SJSA1 (cell line): ENCODE data around the gene ACTN3. TPM values are rescaled to one million over a fixed set of nuclear protein-coding genes. Genes with fewer than 3 reads are reported as not detected.

Experiments
- DNase-seq, 2 experiments: peaks; one replicate each; pipeline ENCODE4 v3.0.0-alpha.2; 2015 to 2020; ENCODE audit warnings: low spot score in 2 of 2, low read depth in 1 of 2
- H3K27ac ChIP-seq: fragments of 250-450 bp; sonication (Bioruptor Pico); 2 replicates; pipeline ENCODE4 v1.5.1; 2020; ENCODE audit warnings: mild to moderate bottlenecking, moderate library complexity
- H3K27me3 ChIP-seq: fragments of 250-450 bp; sonication (Bioruptor Pico); replicated peaks from 2 replicates; pipeline ENCODE4 v1.5.1; 2020; ENCODE audit warnings: mild to moderate bottlenecking, moderate library complexity
- H3K36me3 ChIP-seq: fragments of 250-450 bp; sonication (Bioruptor Pico); 2 replicates; pipeline ENCODE4 v1.5.1; 2020; ENCODE audit warnings: mild to moderate bottlenecking
- H3K4me1 ChIP-seq: fragments of 250-450 bp; sonication (Bioruptor Pico); replicated peaks from 2 replicates; pipeline ENCODE4 v1.6.1; 2021; ENCODE audit warnings: mild to moderate bottlenecking
- H3K4me3 ChIP-seq: fragments of 250-450 bp; sonication (Bioruptor Pico); 2 replicates; pipeline ENCODE4 v1.5.1; 2020; ENCODE audit warnings: mild to moderate bottlenecking
- H3K9me3 ChIP-seq: fragments of 250-450 bp; sonication (Bioruptor Pico); replicated peaks from 2 replicates; pipeline ENCODE4 v1.5.1; 2020; ENCODE audit warnings: mild to moderate bottlenecking
- total RNA-seq: library from RNA; depleted of rRNA; stranded (reverse); fragments of >200 nt; shearing (Covaris generic); gene quantifications from 2 replicates; pipeline ENCODE4 v1.2.3, GENCODE V29; 2014

ACTN3 gene
- total RNA-seq, 1 experiment from 2014 or later: not detected

DNA sequence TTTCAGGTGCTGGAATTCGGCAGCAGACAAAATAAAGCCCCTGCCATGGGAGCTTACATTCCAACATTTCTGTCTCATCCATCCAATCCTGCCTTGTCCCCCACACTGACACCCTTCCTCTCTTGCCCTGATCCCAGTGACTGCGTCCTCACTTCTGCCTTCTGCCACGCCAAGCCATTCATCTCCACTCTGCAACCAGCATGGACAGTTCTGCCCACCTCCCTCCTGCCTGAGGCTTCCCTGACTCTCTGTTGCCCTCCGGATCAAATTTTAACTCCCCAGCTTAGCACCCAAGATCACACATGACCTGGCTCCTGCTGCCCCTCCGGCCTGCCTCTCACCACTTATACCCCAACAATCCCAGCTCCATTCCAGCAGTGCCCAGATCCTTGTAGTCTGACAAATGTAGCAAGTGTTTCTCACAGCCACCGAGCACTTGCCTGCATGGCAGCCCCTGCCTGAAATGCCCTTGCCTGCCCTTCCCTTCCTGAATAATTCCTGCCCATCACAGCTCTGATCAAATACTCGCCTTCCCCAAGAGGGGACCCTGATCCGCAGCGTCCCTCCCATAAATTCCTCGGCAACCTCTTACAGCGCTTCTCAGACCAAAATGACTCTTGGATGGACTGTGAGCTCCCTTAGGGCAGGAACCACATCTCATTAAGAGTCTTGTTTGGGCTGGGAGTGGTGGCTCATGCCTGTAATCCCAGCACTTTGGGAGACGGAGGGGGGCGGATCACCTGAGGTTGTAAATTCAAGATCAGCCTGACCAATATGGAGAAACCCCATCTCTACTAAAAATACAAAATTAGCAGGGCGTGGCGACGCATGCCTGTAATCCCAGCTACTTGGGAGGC lies 2.3 kb downstream of the ACTN3 start:
- Histone ChIP-seq H3K9me3 (no peaks in the 10 kb centered on the region), H3K27me3 (no peaks in the 10 kb centered on the region; the same call in 1 of the 2 replicates), H3K27ac (no peak overlapping the region), H3K36me3 (no peaks in the 10 kb centered on the region), H3K4me3 (no peak overlapping the region), H3K4me1 (peaks cover 9% of the 10 kb centered on the region)
- DNase-seq: no peak

DNA sequence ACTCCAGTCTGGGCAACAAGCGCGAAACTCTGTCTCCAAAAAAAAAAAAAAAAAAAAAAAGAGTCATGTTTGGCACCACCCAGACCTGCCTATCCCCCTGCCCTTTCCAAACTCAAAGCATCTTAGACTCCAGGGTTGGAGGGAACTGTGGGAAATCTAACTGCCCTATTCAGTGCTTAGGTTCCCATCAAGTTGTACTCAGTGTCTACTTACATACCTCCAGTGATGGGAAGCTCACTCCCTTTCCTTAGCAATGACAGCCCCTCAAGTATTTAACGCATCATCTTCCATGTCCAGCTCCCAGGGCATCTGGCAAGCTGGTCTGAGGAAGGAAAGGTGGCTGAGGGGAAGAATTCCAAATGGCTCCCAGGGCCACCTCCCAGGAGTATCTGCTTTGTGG lies 3.0 kb downstream of the ACTN3 start:
- Histone ChIP-seq H3K27ac (no peak overlapping the region), H3K4me3 (no peak overlapping the region), H3K4me1 (peaks cover 9% of the 10 kb centered on the region), H3K36me3 (no peaks in the 10 kb centered on the region), H3K9me3 (no peaks in the 10 kb centered on the region; the same call in 1 of the 2 replicates), H3K27me3 (no peaks in the 10 kb centered on the region; the same call in 1 of the 2 replicates)
- no peak for DNase-seq

DNA sequence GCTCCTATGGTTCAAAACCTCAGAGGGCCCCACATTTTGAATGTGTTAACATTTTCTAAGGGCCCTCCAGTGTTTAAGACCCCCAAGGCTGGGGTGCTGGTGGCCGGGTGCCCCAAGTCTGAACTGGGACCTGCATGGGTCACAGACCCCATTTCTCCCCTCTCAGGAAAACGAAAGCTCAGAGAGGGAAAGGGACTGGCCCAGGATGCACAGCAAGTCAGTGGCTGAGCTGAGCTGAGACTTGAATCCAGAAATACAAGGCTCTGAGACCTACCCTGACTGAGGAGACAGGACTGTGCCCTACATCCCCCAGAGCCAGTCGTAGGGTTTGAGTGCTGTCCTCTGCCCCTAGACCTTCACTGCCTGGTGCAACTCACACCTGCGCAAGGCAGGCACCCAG lies 4.2 kb downstream of the ACTN3 start:
- DNase-seq: no peak
- H3K36me3 ChIP-seq: no peaks in the 10 kb centered on the region
- peaks cover 4% of the 10 kb centered on the region; the same call in 1 of the 2 replicates for H3K4me1 ChIP-seq
- no peaks in the 10 kb centered on the region; the same call in 1 of the 2 replicates for H3K27me3 ChIP-seq
- no peak overlapping the region for H3K27ac ChIP-seq
- no peak overlapping the region for H3K4me3 ChIP-seq
- no peaks in the 10 kb centered on the region; the same call in 1 of the 2 replicates for H3K9me3 ChIP-seq

GRCh38 chr11:66554602-66555001 lies 7.9 kb downstream of the ACTN3 start:
- Histone ChIP-seq H3K9me3 (no peaks in the 10 kb centered on the region; the same call in 1 of the 2 replicates), H3K4me3 (no peak overlapping the region), H3K27ac (no peak overlapping the region), H3K36me3 (no peaks in the 10 kb centered on the region), H3K4me1 (no peaks in the 10 kb centered on the region), H3K27me3 (peaks cover 27% of the 10 kb centered on the region)
- DNase-seq: no peak

DNA sequence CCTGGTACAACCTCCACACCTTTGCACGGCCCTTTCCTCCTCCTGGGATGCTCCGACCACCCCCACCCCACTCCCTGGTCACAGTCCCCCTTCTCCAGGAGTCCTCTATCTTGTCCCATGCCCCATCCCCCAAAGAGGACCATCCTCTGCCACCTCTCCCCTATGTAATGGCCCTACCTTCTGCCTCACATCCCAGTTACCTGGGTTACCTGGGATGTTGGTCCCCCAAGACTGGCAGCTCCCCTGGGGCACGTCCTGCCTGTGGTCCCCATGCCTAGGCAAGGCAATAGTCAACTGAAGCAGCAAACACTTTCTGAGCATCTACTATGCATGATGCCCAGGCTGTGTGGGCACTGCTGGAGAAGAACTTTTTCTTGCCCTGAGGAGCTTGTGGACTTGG lies 8.7 kb downstream of the ACTN3 start:
- no peak for DNase-seq
- Histone ChIP-seq H3K9me3 (no peaks in the 10 kb centered on the region; the same call in none of the 2 replicates), H3K27ac (no peak overlapping the region), H3K4me3 (no peak overlapping the region), H3K36me3 (no peaks in the 10 kb centered on the region), H3K4me1 (no peaks in the 10 kb centered on the region), H3K27me3 (peaks cover 31% of the 10 kb centered on the region)

GRCh38 chr11:66556086-66556485 lies 9.4 kb downstream of the ACTN3 start:
- H3K4me1 ChIP-seq: no peaks in the 10 kb centered on the region
- DNase-seq: no peak
- H3K4me3 ChIP-seq: no peak overlapping the region
- no peaks in the 10 kb centered on the region for H3K36me3 ChIP-seq
- H3K27me3 ChIP-seq: peaks cover 38% of the 10 kb centered on the region
- no peaks in the 10 kb centered on the region; the same call in none of the 2 replicates for H3K9me3 ChIP-seq
- no peak overlapping the region for H3K27ac ChIP-seq

- DNase-seq: no peak
- H3K27ac ChIP-seq: no peak overlapping the region
- H3K4me3 ChIP-seq: no peak overlapping the region
- H3K9me3 ChIP-seq: no peaks in the 10 kb centered on the region; the same call in none of the 2 replicates
- no peaks in the 10 kb centered on the region for H3K4me1 ChIP-seq
- peaks cover 48% of the 10 kb centered on the region for H3K27me3 ChIP-seq
- no peaks in the 10 kb centered on the region for H3K36me3 ChIP-seq
Observed at GRCh38 chr11:66557733-66558326, 11.1 kb downstream of the ACTN3 start.

DNA sequence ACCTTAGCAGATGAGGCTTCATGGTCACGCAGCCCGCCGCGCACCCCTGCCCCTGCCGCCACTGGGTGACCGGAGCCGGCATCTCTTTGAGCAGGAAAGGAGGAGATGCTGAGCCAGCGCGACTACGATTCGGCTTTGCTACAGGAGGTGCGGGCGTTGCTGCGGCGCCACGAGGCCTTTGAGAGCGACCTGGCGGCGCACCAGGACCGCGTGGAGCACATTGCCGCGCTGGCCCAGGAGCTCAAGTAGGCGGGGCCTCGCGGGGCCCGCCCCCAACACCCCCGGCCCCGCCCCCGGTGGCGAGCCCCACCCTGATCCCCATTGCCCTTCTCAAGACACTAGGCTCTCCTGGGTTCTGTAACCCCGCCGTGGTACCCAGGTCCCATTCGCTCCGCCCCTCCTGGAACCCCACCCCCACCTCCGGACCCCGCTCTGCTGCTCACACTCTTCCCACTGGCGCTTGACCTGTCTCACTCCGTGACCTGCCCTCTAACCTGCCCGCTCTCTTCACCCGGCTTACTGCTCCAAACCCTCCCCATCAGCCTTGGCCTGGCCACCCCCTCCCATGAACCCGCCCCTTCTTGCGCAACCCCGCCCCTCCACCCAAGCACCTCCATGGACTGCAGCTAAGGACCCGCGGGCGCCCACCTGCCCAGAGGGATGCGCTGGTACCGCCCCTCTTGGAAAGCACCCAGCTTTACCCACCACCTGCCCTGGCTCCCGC lies 12.6 kb downstream of the ACTN3 start:
- Histone ChIP-seq H3K27me3 (peaks cover 56% of the 10 kb centered on the region), H3K9me3 (no peaks in the 10 kb centered on the region; the same call in none of the 2 replicates), H3K36me3 (no peaks in the 10 kb centered on the region), H3K27ac (no peak overlapping the region), H3K4me1 (no peaks in the 10 kb centered on the region), H3K4me3 (no peak overlapping the region)
- DNase-seq: no peak

DNA sequence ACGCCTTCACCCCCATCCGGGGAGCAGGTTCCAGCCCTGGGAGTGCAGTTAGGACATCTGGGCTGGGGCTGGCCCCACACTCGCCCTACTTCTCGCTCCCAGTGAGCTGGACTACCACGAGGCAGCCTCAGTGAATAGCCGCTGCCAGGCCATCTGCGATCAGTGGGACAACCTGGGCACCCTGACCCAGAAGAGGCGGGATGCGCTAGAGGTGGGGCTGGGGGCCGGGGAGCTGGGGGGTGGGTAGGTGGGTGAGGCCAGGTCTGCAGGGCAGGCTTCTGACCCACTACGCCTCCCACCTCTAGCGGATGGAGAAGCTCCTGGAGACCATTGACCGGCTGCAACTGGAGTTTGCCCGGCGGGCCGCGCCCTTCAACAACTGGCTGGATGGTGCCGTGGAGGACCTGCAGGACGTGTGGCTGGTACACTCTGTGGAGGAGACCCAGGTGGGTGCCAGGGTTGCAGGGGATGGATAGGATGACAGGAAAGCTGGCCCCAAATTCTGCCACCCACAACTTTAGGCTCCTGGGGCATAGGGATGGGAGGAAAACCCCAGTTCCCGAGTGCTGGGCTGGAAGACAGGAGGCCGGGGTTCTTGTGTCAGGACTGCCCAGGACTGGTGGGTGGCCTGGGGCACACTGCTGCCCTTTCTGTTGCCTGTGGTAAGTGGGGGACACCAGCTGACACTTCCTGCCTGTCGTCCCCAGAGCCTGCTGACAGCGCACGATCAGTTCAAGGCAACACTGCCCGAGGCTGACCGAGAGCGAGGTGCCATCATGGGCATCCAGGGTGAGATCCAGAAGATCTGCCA lies 13.4 kb downstream of the ACTN3 start:
- H3K4me1 ChIP-seq: no peaks in the 10 kb centered on the region
- DNase-seq: no peak
- H3K36me3 ChIP-seq: no peaks in the 10 kb centered on the region
- peaks cover 56% of the 10 kb centered on the region for H3K27me3 ChIP-seq
- no peak overlapping the region for H3K4me3 ChIP-seq
- no peaks in the 10 kb centered on the region; the same call in 1 of the 2 replicates for H3K9me3 ChIP-seq
- H3K27ac ChIP-seq: no peak overlapping the region

DNA sequence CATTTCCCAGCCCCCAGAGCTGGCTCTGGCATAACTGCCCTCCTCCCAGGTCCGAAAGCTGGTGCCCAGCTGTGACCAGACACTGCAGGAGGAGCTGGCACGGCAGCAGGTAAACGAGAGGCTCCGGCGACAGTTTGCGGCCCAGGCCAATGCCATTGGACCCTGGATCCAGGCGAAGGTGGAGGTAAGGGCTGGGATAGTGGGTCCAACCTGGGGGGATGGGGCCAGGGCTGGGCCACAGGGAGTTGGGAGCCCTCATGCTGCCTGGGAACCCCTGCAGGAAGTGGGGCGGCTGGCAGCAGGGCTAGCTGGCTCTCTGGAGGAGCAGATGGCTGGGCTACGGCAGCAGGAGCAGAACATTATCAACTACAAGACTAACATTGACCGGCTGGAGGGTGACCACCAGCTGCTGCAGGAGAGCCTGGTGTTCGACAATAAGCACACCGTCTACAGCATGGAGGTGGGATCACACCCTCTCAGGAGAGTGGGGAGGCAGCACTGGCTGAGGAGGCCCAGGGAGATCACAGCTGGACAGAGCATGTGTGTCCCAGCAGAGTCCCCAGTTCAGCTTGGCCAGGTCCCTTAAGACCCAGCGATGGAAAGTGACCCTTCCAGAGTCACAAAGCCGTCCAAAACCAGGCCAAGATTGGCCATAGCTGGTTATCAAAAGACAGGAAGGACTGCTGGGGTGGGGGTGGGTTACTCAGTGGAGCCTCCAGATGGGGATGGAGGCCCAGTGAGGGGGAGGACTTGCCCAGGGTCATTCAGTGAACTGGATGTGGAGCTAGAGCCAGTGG lies 14.7 kb downstream of the ACTN3 start:
- H3K4me1 ChIP-seq: no peaks in the 10 kb centered on the region
- H3K27ac ChIP-seq: no peak overlapping the region
- H3K27me3 ChIP-seq: peaks cover 54% of the 10 kb centered on the region
- DNase-seq: no peak
- H3K36me3 ChIP-seq: no peaks in the 10 kb centered on the region
- H3K9me3 ChIP-seq: no peaks in the 10 kb centered on the region; the same call in 1 of the 2 replicates
- no peak overlapping the region for H3K4me3 ChIP-seq

GRCh38 chr11:66561975-66562248 lies 15.2 kb downstream of the ACTN3 start:
- Histone ChIP-seq H3K27me3 (peaks cover 51% of the 10 kb centered on the region), H3K9me3 (no peaks in the 10 kb centered on the region; the same call in 1 of the 2 replicates), H3K36me3 (no peaks in the 10 kb centered on the region), H3K27ac (no peak overlapping the region), H3K4me1 (no peaks in the 10 kb centered on the region), H3K4me3 (no peak overlapping the region)
- DNase-seq: no peak

DNA sequence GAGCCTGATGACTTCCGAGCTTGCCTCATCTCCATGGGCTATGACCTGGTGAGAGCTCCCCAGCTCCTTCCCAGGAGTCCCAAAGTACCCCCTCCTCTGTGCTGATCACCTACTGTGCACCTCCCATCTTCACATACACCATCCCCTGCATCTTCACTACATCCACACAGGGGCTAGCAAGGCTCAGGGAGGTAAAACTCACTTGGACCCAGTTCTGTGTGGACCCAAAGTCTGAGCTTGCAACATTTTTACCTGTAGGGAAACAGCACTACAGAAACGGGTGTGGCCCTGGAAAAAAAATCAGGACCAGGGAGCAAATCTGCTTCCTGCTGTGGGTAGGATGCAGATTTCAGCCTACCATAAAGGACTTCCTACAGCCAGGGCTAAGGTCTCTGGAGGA lies 15.6 kb downstream of the ACTN3 start:
- Histone ChIP-seq H3K36me3 (no peaks in the 10 kb centered on the region), H3K4me3 (no peak overlapping the region), H3K4me1 (no peaks in the 10 kb centered on the region), H3K9me3 (no peaks in the 10 kb centered on the region; the same call in 1 of the 2 replicates), H3K27me3 (peaks cover 51% of the 10 kb centered on the region), H3K27ac (no peak overlapping the region)
- no peak for DNase-seq
